Medulla oblongata (tissue), 1 donor: ENCODE measurements around the gene LYRM4.
A peak's percentile ranks its signal among the peaks of the same experiment; 100 is the strongest.

ENCODE experiments used
- DNase-seq: peaks from one replicate; pipeline ENCODE4 v3.0.0-alpha.2; 2015; ENCODE audit errors: extremely low spot score

The LYRM4 gene

DNA sequence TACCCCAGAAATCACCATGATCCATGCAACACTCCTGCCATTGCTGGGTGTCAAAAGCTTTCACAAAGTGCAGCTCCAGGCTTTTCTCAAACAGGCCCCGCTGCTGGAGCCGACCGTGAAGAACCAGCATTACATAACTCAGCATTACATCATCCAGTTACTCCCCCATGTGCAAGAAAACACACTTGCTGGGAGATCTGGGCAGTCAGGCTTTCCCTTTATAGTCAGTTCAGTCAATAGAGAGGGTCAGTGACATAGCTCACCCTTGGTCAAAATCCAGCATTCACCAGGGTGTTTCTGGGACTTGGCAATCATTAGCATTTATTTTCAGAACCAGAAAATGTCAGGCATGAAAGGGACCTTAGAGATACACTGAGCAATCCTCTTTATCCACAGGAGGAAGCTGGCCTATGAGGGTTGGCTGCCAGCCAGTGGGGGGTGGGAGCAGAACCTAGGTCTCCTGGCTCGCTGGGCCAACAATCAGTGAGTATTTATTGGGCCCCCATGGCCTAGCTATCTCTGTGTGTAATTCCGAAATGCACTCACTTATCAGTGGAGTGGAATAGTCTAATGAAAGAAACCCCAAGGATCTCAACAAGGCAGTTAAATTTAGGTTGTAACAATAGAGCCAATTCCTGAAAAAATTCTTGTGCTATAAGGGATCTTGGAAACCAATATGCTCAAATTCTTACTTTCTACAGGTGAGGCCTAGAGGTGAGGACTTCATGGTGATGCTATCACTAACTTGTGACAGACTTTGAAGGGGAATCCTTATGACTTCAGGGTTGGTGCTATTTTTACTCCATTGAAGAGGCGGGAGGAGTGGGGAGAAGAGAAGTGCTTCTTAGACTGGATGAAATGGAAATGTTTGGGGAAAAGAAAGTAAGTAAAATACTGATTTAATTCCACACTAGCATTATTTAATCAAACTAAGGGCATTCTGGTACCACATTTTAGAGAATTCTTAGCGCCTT, 54.6 kb downstream of the LYRM4 start:
- DNase-seq = peak; percentile 91

DNA sequence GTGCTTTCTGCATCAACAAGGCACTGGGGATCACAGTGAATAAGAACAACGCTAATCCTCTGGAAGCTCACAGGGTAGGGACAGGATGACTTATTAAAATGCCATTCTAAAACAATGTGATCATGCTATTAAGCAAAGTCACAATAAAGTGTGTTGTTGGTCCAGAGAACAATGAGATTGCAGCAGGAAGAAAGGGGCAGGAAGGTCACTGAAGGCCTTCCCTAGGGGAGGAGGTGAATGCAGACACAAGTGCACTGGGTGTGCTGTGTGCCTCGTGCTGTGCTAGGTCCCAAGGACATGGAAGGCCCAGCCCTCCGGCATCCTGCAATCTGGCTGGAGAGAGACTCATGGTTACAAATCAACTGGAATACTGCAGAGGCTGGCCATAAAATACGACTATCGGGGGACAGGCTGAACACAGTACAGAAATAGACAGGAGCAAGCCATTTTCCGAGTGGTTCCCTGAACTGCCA, 55.7 kb downstream of the LYRM4 start:
- DNase-seq = peak; percentile 44

DNA sequence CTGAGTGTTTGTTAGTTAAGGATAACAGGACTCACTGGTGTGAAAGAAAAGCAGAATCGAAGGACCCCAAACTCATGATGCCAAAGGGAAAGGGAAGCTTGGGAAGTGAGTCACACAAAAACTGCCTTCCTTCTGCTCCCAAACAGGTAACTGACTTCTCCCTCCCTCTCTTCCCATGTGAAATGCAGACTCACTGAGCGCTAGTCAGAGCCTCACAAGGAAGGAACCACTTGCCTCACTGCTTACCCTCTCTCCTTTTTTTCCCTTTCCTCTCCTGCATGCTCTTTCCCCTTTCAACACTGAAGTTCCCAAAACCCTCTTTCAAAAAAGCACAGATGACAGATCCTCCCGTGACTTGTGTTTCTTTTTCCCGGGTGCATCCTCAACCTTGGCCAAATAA, 56.4 kb downstream of the LYRM4 start:
- DNase-seq = peak; percentile 20

DNA sequence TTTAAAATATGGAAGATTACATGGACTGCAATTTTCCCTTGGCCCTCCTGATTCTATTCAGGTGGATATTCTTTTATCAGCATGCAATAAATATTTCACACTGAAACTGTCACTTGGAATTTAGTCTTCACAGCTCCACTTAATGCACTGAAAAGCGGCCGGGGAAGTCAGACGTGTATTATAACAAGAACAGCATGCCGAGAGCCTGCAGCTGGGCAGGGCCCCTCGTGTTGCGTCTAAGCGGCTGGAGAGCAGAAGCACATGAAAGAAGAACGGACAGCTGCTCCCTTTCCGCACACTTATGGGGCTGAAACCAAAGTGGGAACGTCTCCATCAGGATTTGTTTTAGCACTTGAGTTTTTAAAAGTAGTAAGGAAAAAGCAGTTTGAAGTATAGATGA, 57.2 kb downstream of the LYRM4 start:
- no peak for DNase-seq

DNA sequence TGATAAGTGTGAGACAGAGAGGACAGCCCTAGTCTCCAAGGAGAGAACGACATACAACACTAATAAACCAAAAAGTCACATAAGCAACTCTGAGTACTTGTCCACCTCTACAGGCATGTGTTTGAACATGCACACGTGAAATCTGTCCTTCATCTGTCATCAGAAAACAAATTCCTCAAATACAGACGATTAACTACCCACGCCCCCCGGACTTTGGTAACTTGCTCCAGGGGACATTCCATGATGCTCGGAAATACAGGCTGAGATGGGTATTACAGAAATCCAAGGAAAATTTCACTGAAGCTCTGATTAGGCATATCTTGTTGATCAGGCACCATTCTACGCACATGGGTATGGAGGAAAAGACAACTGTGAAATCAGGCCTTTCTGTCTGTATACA, 57.8 kb downstream of the LYRM4 start:
- no peak for DNase-seq

DNA sequence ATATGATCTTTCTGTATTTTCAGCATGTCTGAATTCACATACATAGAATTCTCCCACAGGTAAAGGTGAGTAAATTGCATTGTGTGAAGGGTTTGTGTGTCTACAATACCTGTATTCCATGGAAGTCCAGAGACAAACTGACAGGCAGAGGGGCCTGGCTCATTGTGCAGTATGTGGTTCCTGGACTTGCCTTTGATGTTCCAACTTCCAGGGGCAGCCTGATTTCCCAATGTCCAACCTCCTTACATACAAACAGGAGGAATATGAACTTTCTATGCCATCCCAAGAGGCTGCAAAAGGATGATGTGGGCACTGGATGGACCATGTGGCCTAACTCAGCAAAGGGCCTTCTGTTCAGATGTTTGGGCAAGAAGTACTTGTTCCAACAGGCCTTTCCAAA, 58.5 kb downstream of the LYRM4 start:
- no peak for DNase-seq

DNA sequence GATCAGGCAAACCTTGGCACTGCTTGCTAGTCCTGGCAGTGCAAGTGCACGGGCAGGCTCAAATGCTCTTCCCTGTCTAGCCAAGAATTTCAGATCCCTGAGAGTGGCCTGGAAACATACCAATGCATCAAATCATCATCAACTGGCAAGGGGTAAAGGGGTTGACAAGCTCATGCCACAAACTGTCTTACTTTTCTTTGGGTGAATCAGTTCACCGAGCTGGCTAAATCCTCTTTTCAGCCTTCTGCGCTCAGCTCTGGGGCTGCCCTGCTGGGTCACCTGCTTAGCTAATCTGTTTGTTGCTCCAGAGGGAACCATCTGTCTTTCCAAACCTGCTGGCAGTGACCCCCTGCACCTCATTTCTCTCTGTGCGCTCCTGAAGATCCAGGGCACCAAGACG, 59.5 kb downstream of the LYRM4 start:
- DNase-seq = no peak

DNA sequence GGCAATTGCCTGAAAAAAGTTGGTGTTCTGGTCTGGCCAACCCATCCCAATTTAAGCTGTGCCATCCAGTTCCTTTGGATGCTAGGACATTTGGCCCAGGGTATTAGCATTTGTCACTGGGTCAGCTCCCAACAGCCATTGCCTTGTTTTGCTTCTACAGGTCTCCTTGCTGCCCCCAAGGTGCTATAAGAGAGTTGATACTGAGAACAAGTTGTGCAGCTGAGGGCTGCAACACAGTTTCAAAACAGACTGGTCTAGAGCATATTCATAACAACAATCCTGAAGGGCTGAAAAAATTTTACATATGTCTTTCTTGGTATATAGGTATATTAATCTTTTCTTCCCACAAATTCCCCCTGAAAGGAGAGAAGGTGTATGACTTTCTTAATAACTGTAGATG, 61.0 kb downstream of the LYRM4 start:
- no peak for DNase-seq

DNA sequence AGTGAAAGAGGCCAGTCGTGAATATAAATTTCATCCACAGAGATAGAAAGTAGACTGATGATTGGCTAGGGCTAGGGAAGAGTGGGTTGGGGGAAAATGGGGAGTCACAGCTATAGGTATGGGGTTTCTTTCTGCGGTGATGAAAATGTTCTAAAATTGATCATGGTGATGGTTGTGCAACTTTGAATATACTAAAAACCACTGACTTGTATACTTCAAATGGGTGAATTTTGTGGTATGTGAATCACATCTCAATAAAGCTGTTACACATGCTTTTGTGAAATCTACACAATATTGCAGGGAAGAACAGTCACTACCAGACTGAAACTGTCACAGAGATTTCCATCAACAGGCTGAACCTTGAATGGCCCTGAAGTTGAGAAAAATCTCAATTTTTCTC, 61.5 kb downstream of the LYRM4 start:
- DNase-seq = no peak

DNA sequence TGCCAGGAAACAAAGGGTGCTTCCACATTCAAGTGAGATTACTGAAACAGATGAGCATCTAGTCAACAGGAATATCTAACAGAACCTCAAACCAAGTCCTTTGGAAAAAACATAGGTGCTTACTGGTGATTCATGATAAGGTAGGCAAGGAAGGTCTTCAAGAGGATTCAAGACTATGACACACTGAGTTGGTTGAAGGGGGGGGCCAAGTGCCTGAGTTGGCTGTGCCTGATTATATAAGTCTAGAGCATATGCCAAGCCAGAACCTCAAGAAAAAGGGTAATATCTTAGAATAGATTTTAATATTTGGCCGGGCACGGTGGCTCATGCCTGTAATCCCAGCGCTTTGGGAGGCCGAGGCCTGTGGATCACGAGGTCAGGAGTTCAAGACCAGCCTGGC, 63.7 kb downstream of the LYRM4 start:
- DNase-seq = no peak

DNA sequence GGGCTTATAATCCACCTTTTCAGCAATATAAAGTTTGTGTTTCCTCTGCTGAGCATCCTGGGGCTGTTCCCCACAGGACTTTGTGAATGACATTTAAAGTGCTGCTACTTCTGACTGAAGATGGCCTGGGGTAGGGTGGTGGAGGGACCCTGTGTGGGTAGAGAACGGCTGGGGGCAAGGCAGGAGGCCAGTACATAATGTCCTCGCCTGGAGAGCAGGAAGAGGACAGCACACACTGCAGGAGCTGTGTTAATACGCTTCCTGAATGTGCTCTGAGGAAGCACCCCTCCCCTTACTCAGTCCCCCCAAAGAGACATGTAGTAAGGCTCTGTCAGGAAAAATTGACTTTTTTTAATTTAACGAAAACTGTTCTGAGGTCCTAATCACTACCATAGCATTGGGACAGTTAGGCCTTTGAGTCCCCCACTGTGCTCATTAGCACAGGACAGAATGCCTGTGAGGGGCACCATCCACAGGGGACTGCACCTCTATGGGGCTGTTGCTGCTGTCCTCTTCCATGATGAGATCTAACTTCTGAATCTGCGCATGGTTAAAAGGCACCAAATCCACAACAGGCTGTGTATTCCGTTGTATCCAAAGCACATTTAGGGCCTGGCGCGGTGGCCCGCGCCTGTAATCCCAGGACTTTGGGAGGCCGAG, 68.5 kb downstream of the LYRM4 start:
- DNase-seq = no peak

DNA sequence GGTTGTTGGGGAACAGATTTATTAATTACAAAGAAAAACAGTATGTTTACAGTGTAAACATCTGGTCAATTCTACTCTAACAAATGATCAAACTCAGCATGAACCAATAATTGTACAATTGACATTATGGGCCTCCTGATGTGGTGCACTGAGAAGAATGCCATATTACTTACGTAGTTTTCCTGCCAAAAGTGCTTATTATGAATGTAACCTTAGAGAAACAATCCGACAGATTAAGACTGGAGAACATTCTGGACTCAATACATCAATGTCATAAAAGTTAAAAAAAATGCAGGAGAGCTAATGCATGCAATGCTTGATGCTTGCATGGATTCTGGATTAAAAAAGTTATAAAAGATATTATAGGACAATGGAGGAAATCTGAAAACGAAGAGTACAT, 69.0 kb downstream of the LYRM4 start:
- DNase-seq = no peak

DNA sequence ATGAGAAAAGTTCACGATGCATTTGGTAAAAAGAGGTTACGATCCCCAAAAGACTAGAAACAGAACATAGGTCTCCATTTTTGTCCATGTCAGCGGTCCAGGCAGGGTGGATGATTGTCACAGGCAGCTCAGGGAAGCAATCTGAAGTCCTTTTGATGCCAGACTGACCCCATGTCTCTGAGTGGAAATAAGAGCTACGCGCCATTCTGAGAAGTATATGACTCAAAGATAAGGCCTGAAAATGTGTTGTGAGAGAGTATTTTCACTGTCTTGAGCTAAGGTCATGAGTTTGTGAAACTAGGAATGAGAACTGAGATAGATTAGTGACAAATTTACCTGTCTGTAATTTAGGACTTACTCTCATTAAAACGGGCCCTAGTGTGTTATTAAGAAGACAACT, 69.5 kb downstream of the LYRM4 start:
- no peak for DNase-seq

DNA sequence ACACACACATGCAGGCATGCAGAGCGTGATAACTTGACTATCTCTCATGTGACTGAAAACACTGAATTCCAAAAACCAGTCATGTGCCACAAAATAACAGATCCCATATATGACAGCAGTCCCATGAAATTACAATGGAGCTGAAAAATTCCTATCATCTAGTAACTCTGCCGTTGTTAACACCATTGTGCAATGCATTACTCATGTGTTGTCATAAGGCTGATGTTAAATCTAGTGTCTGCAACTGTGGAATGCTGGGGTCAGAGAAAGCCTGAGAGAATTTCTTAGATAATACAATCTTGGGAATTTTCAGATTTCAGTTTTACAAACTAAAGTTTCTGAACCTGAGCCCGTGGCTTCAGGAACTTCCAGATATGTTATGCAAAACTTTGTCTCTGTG, 70.2 kb downstream of the LYRM4 start:
- no peak for DNase-seq

DNA sequence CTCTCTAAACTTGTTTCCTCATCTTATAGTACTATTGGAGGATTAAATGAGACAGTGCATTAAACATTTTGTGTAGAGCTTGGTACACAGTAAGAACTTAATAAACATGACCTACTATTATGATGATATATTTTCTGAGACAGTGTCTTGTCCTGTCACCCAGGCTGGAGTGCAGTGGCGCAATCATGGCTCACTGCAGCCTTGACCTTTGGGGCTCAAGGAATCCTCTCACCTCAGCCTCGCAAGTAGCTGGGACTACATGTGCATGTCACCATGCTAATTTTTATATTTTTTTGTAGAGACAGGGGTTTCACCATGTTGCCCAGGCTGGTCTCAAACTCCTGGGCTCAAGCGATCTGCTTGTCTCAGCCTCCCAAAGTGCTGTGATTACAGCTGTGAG, 72.1 kb downstream of the LYRM4 start:
- DNase-seq = no peak

DNA sequence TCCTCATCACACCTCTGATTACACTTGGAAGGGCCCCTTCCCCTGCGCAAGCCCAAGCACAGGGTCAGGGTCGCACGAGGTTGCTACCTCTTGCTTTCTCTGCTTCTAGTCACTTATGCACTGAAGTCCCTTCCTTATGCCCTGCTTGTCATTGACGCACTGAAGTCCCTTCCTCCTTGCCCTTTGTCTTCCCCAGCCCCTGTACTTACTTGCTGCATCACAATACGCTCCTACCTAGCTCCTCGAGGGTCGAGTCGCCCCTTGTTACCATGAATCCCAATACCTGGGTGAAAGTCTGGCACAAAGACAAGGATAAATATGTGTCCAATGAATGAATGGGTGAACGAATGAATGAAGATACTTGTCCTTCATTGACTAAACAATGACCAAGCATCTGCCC, 75.9 kb downstream of the LYRM4 start:
- no peak for DNase-seq

DNA sequence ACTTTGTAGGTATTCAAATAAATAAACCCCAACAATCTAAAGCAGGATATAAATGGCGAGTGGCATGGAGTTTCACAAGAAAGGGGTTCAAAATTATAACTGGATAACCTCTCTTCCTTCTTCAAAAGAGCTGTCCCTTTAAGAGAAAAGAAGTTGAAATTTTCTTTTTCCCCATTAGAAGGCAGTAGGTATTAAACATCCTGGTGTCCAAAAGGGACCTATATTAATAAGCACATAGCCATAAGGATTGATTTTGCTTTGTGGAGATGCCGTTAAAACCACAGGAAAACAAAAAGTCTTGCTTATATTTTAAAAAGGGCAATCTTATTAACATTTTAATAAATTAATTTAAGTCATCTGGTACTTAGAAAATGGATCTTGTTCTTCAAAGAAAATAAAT, 76.5 kb downstream of the LYRM4 start:
- DNase-seq = no peak

DNA sequence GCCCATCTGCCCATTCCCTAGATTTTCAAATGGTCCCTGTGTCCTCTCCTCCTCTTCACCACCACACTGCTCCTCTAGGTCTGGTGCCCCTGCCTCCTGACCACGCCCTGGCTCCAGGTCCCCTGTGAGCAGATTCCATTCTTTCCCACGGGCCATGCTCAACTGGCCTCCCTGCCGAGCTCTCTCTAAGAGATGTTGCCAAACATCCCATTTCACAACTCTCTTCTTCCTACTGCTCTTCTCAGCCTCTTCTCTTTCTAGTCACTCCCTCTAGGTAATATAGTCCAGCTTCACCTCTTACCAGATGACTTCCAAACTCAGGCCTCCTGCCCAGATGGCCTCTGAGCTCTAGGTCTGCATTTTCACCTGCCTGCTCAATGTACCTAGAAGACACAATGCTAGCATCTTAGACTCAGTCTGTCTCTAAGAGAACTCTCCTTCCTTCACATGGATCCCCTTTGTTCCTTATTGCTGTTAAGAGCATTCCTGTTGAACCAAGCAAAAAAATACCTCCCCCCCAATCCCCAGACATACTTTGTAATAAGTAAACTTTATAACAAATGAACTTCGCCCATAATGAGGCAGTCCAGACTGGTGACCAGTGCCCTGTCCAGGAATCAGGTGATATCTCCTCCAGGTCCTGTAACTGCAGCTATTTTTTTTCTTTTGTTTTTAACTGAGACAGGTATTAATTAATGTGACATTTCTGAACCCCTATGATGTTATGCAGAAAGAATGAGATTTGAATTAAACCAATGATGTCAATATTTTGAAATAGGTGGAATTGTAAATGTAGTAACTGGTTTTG, 79.0 kb downstream of the LYRM4 start:
- DNase-seq = no peak

DNA sequence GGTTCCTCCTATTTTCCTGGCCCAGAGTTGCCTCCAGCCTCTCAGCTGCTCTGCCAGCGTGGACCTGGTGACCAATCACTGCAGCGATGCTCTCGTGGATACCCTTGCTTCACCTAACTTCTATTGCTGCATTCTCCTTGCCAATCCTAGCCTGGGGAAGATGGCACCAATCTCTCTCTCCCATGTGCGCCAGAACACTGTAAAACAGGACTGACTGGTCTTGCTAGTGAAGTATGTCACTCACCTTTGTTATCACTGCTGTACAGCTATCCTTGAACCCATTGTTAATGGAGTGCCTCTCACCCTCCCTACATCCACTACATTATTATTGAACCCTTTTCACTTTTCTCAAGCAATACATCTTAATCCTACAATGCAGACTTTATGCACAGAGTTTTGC, 80.1 kb downstream of the LYRM4 start:
- DNase-seq = no peak

DNA sequence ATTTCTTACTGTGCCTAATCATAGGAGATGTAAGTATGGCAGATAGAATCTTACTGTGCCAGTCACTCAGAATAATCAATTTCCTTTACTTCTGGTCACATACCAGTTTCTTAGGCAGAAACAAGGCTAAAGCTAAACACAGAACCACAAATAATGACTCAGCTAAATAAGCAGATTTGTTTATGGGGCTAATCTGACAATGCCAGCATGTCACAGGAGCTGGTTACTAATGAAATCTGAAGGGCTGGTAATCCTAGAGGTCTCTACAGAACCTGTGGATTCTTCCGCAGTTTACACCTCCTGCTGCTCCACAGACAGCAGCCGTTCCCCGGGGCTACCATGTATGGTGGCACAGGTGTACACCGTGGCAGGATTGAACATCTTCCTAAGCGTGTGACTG, 80.8 kb downstream of the LYRM4 start:
- DNase-seq = no peak

DNA sequence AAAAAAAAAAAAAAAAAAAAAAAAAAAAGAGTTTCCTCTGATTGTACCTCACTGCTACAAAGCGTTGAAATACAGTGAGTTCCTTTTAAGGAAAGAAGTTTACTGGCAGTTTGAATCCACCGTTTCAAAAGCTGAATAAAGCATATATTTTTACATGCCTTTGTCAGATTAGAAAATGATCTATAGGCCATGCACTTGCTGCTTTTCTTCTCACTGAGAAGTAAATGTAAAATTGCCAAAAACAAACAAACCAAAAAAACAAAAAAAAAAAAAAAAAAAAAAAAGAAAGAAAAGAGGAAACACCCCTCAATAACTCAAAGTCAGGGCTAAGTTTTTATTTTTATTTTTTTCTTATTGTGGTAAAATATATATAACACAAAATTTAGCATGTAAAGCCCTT, 81.9 kb downstream of the LYRM4 start:
- no peak for DNase-seq

DNA sequence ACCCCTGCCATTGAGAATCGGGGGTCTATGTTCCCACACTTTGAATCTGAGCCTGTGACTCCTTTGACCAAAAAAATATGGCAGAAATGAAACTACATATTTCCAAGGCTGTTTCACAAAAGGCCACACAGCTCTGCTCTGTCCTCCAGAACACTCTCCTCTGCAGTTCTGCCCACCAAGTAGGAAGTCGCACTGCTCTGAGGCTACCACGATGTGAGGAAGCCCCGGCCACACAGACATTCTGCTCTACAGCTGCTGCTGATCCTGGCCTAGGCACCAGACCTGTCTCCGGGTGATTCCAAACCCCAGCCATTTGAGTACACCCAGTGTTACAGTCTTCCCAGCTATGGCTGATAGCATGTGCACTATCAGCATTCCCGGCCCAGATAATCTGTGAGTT, 85.1 kb downstream of the LYRM4 start:
- DNase-seq = no peak
